Hindlimb muscle (tissue), 1 donor: Measurements from ENCODE around the gene RAD51AP1. TPM values are rescaled to one million over a fixed set of nuclear protein-coding genes. Genes with fewer than 3 reads are reported as not detected.

Source experiments
- DNase-seq: peaks from one replicate; pipeline ENCODE4 v3.0.0-alpha.2; 2013
- polyA plus RNA-seq: library from polyadenylated mRNA; unstranded; fragments of 120-200 nt; gene quantifications from one replicate; pipeline ENCODE4 v1.2.1, GENCODE V29; 2013; ENCODE audit not compliant: insufficient read length

The RAD51AP1 gene
- polyA plus RNA-seq, 1 donor, result 6.6 TPM

DNA sequence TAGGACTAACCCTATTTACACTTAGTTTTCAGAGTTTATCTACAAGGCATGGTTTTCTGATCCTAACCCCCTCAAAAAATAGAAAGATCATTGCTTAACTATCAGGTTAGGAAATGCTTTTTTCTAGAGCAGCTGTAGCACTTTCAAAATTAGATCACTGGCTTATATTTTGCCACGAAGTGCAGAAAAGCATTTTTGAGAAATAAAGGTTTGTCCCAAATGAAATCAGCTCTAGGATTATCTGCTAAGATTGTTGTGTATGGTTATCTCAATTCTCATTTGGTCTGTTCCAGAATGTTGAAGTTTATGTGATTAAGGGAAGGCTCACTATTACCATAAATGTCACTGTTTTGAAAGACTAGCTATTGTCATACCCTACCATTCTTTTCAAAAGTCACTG is 13.5 kb downstream of the RAD51AP1 start:
- DNase-seq, result no peak

- no peak for DNase-seq
Measured at GRCh38 chr12:4553943-4554342, 15.3 kb downstream of the RAD51AP1 start.

DNA sequence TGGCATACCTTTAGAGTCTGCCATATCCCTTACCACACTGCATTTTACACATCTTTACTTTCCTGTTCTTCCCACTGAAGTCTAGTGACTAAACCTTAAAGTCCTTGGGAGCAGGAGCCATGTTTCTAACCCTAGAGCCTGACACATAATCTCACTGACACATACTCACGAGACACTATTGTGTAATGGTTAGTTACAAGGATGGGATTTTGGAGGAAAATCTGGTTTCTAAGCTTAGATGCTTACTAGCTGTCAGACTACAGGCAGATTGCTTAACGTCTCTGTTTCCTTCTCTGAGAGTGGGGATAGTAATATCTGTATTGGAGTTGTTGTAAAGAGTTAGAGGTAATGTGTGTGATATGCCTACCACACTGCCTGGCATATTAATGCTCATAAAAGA is 17.1 kb downstream of the RAD51AP1 start:
- no peak for DNase-seq

GRCh38 chr12:4556735-4557530 is 18.2 kb downstream of the RAD51AP1 start:
- no peak for DNase-seq

DNA sequence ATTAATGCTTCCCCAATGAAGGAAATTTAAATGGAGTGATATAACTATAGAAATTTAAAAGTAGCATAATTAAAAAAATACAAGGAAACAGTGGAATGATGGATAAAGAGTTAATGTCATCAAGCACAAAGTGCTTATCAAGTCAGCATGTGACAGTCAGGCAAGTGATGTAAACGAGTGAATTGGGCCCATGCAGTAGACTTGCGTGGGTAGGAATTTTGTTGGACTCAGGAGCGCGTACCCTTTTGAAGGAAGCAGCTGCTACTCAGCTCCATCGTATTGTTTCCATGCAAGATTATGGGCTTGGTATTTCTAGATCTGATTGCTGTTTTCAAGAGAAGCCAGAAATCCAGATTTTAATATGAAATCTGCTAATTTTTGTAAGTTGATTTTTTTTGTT is 18.9 kb downstream of the RAD51AP1 start:
- no peak for DNase-seq

DNA sequence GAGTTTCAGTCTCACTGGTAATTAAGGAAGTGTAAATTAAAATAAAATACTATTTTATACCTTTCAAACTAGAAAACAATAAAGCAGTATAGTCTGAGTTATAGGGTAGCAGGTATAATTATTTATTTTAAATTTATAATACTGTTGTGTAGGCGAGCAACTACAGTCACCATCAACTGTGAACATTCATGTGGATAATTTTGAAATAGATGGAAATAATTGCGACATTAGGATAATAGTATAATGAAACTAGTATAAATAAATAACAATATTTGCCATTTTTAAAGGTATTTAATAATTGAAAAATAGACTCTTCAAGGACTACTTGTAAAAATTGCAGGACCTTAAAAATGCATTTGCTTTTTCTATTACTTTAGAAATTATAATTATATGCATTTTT is 19.5 kb downstream of the RAD51AP1 start:
- DNase-seq, result no peak

- DNase-seq, result peak; percentile 77
Measured at GRCh38 chr12:4562034-4562657, 23.5 kb downstream of the RAD51AP1 start, which contains the start of gene DYRK4. Gene DYRK4, plus strand, starts transcription at chr12:4562208. Its CDS starts 38 bp downstream, at chr12:4562246.

- DNase-seq, result no peak
Measured at GRCh38 chr12:4563336-4563735, 24.6 kb downstream of the RAD51AP1 start.

GRCh38 chr12:4564818-4565217 is 26.1 kb downstream of the RAD51AP1 start:
- DNase-seq, result no peak

DNA sequence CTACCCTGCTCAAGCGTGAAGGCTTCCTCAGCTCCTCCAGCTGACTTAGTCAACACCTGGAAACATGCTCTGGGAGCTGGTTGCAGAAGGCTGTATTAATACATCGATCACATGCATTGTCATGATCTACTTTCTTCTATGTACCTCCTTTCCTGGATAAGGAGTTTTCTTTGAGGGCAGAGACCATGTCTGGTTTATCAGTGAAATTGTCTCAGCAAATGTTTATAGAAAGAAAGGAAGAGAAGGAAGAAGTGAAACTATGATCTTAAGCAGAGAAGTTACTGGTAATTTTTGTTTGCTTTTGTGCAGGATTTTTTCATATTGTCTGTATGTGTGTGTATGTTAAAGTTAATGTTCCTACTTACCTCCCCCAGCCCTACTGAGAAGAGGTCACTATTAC is 27.8 kb downstream of the RAD51AP1 start:
- no peak for DNase-seq

DNA sequence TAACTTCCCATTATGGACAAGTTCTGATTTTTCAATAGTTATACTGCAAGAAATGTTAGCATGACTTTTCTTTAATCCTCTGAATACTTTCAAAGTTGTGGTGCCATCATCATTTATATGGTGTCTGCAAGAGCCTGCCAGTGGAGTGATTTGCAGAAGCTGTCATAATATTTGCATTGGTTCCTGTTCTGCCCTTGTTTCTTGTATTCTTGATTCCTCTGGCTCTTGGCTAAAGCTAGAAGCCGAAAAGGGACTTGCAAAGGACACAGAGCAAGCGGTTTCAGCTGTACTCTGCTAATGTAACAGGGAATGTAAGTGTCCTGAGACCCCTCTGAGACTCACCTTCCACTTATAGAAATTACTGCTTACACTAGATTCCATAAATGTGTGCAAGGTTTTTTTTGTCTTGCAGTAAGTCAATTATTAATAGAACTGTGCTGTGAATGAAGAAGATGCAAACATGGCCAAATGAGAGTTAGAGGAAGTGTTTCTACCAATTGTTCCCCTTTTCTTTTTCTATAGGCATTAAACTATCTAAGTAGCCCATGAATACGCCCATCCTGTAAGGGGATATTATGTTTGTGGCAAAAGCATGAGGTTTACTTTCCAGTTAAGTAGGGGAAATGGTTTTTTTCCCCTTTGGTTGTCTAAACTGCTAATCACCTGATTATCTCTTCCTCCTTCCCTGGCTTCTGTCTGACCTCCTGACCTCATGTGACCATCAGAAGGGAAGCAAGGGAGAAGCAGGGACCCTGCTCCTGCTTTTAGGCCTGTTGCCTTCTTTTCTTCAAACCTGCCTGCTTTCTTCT is 28.6 kb downstream of the RAD51AP1 start:
- peak; percentile 18 for DNase-seq

DNA sequence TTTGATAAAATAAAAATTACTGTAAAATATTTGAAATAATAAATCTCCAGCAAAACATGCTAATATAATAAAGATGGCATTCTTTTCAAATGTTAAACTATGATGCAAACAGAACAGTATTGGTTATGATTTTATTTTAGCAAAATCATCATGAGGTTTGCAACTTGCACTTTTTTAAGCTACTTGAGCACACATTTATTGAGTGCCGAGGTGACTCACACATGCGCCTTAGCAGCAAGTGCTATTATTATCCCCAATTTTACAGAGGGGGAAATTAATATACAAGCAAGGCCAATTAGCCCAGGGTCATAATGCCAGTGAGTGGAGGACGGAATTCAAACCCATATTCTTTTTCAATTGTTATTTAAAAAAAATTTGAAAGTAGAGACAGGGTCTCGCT is 30.6 kb downstream of the RAD51AP1 start:
- no peak for DNase-seq

GRCh38 chr12:4572680-4573079 is 34.0 kb downstream of the RAD51AP1 start:
- DNase-seq, result no peak

- no peak for DNase-seq
Measured at GRCh38 chr12:4579305-4580102, 40.8 kb downstream of the RAD51AP1 start.

DNA sequence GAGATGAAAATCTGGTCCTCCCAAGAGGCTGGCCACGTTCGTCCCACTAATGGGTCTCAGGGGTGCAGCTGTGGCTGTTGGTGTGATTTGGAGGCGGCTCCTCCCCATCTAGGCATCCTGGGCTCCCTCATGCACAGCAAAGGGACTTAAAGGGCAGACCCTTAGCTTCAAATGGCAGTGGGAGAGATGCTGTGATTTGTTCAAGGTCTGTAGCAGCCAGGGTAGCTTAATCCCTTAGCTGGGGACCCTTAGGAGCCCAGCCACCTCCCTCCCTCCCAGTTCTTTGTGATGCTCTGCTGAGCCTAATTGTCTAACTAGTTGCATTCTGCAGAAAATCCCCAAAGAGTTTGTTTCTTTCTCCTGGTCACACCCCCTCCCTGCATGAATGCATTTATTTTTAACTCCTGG is 41.6 kb downstream of the RAD51AP1 start:
- no peak for DNase-seq

DNA sequence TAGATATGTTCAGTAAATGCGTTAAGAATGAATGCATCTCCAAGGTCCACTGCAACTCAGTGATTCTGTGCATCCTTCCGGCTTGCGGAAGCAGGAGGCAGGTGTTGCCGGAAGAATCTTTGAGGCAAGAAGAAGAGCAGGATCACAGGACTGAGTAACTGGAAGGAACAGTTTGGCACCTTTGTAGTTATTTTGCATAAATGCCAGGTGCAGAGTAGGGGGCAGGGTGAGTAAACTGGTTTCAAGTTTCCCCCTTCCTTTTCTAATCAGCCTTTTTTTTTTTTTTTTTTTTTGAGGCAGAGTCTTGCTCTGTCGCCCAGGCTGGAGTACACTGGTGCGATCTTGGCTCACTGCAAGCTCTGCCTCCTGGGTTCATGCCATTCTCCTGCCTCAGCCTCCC is 45.6 kb downstream of the RAD51AP1 start:
- no peak for DNase-seq

DNA sequence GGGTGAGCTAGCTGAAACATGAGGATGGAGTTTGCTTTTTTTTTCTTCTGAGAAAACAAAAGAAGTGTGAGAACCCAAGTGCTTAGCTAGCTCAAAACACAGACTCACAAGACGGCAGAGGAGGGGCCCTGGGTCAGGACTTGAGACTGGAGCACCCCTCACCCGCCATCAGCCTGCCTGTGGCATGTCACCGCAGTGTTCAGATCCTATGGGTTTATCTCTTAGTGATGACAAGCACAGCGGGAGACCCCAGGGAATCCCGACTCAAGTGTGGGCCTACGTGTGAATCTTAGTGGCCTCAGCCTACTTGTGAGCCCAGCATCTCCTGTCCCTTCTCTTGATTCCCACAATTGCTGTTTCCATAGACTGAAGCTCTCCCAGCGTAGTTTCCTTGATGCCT is 46.2 kb downstream of the RAD51AP1 start:
- DNase-seq, result no peak

- DNase-seq, result no peak
Measured at GRCh38 chr12:4586500-4586899, 47.8 kb downstream of the RAD51AP1 start.

- no peak for DNase-seq
Measured at GRCh38 chr12:4587108-4587507, 48.4 kb downstream of the RAD51AP1 start.

DNA sequence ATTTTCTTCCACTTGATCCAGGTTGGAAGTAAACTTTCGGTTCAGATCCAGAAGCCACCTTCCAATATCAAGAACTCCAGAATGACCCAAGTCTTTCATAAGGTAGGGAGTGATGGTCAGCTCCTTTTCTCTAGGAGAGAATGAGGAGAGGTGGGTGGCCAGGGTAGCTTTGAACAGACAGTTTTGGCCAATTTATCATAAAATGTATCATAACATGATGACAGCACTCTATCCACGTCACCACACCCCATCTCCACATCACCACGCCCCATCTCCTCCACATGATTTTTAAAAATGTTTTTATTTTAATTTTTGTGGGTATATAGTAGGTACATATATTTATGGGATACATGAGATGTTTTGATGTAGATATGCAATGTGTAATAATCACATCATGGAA is 50.2 kb downstream of the RAD51AP1 start:
- no peak for DNase-seq

GRCh38 chr12:4589941-4590340 is 51.3 kb downstream of the RAD51AP1 start:
- DNase-seq, result no peak

- no peak for DNase-seq
Measured at GRCh38 chr12:4591180-4591687, 52.5 kb downstream of the RAD51AP1 start.
